ENCODE results near the gene NOL11.
A peak's percentile ranks its signal among the peaks of the same experiment; 100 is the strongest.
"Not testable (repeated sequence)": the region's sequence is repeated elsewhere in the genome, so short reads cannot be mapped to it uniquely, and the experiment has no call there.

Gene NOL11

GRCh38 chr17:67712375-67712774 is 5.4 kb upstream of the NOL11 start:
- Histone ChIP-seq H3K36me3 (ENCODE audit: control insufficient read depth, insufficient read depth, low read length) (peaks cover 3% of the 10 kb centered on the region), H3K4me3 (ENCODE audit: low read depth, low read length) (no peak overlapping the region), H3K9ac (ENCODE audit: low read depth, low read length) (no peak overlapping the region), H3K9me3 (ENCODE audit: control insufficient read depth, insufficient read depth, low read length) (no peaks in the 10 kb centered on the region), H3K4me1 (ENCODE audit: control insufficient read depth, insufficient read depth, low read length) (peaks cover 1% of the 10 kb centered on the region), H3K27me3 (ENCODE audit: control insufficient read depth, insufficient read depth, low read length) (no peaks in the 10 kb centered on the region)

- Histone ChIP-seq H3K9me3 (ENCODE audit: control insufficient read depth, insufficient read depth, low read length) (no peaks in the 10 kb centered on the region), H3K4me1 (ENCODE audit: control insufficient read depth, insufficient read depth, low read length) (no peaks in the 10 kb centered on the region), H3K4me3 (ENCODE audit: low read depth, low read length) (no peak overlapping the region), H3K27me3 (ENCODE audit: control insufficient read depth, insufficient read depth, low read length) (no peaks in the 10 kb centered on the region), H3K36me3 (ENCODE audit: control insufficient read depth, insufficient read depth, low read length) (peaks cover 3% of the 10 kb centered on the region), H3K9ac (ENCODE audit: low read depth, low read length) (no peak overlapping the region)
Observed at GRCh38 chr17:67713169-67713568, 4.6 kb upstream of the NOL11 start.

DNA sequence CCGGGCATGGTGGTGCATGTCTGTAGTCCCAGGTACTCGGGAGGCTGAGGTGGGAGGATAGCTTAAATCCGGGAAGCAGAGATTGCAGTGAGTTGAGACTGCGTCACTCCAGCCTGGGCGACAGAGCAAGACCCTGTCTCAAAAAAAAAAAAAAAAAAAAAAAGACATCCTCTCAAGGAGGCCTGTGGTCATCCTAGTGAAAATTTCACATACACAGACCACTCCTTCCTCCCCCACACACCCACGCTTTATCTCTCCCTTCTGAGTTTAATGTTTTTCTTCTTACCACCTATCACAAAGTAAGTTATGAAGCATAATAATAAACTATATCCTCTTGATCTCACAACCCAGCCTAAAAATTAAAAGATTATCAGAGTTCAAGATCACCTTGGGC is 1.3 kb upstream of the NOL11 start:
- no peaks in the 10 kb centered on the region for H3K4me1 ChIP-seq (ENCODE audit: control insufficient read depth, insufficient read depth, low read length)

GRCh38 chr17:67717192-67717623 is 528 bp upstream of the NOL11 start:
- Histone ChIP-seq H3K9ac (ENCODE audit: low read depth, low read length) (peak overlapping the region; percentile 57), H3K36me3 (ENCODE audit: control insufficient read depth, insufficient read depth, low read length) (peaks cover 8% of the 10 kb centered on the region), H3K9me3 (ENCODE audit: control insufficient read depth, insufficient read depth, low read length) (no peaks in the 10 kb centered on the region), H3K4me1 (ENCODE audit: control insufficient read depth, insufficient read depth, low read length) (no peaks in the 10 kb centered on the region), H3K4me3 (ENCODE audit: low read depth, low read length) (peak overlapping the region; percentile 57), H3K27me3 (ENCODE audit: control insufficient read depth, insufficient read depth, low read length) (no peaks in the 10 kb centered on the region)

More for the DNA sequence above, 1.3 kb upstream of the NOL11 start:
- Histone ChIP-seq H3K27me3 (ENCODE audit: control insufficient read depth, insufficient read depth, low read length) (no peaks in the 10 kb centered on the region), H3K4me3 (ENCODE audit: low read depth, low read length) (no peak overlapping the region), H3K9me3 (ENCODE audit: control insufficient read depth, insufficient read depth, low read length) (no peaks in the 10 kb centered on the region), H3K9ac (ENCODE audit: low read depth, low read length) (no peak overlapping the region), H3K36me3 (ENCODE audit: control insufficient read depth, insufficient read depth, low read length) (peaks cover 2% of the 10 kb centered on the region)

DNA sequence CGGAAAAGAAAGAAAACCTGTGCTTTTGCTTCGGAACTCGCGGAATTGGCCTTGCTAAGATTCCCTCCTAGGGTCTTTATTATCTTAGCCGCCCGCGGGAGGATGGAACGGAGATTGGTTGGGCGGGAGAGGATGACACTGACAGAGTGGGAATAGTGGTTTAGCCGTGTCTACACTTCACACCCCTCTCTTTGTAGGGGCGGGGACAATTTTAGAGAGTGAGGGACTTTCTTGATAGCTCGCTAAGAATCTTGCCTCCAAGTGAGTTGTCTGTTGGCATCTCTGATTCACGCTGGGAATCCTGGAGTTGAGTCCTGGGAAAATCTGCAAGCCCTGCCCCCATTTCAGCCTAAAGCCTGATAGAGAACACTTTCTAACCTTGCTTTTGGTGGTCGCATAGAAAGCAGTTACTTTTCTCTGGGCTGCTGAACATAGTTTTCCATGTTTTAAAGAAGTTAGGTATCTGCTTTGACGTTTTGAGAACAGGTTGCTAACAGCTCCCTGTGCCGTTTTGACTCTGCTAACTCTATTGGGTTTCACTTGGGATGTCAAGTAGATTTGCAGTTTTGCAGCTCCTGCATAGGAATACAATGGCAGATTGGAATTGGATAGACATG is 697 bp downstream of the NOL11 start:
- Histone ChIP-seq H3K4me1 (ENCODE audit: control insufficient read depth, insufficient read depth, low read length) (no peaks in the 10 kb centered on the region), H3K9me3 (ENCODE audit: control insufficient read depth, insufficient read depth, low read length) (no peaks in the 10 kb centered on the region), H3K9ac (ENCODE audit: low read depth, low read length) (peak overlapping the region; percentile 99), H3K36me3 (ENCODE audit: control insufficient read depth, insufficient read depth, low read length) (peaks cover 14% of the 10 kb centered on the region), H3K4me3 (ENCODE audit: low read depth, low read length) (peak overlapping the region; percentile 92), H3K27me3 (ENCODE audit: control insufficient read depth, insufficient read depth, low read length) (no peaks in the 10 kb centered on the region)

GRCh38 chr17:67725373-67725791 is 7.6 kb downstream of the NOL11 start:
- Histone ChIP-seq H3K27me3 (ENCODE audit: control insufficient read depth, insufficient read depth, low read length) (no peaks in the 10 kb centered on the region), H3K4me1 (ENCODE audit: control insufficient read depth, insufficient read depth, low read length) (no peaks in the 10 kb centered on the region), H3K36me3 (ENCODE audit: control insufficient read depth, insufficient read depth, low read length) (peaks cover 49% of the 10 kb centered on the region), H3K4me3 (ENCODE audit: low read depth, low read length) (no peak overlapping the region), H3K9ac (ENCODE audit: low read depth, low read length) (no peak overlapping the region), H3K9me3 (ENCODE audit: control insufficient read depth, insufficient read depth, low read length) (no peaks in the 10 kb centered on the region)

GRCh38 chr17:67725807-67726206 is 8.1 kb downstream of the NOL11 start:
- Histone ChIP-seq H3K9me3 (ENCODE audit: control insufficient read depth, insufficient read depth, low read length) (no peaks in the 10 kb centered on the region), H3K36me3 (ENCODE audit: control insufficient read depth, insufficient read depth, low read length) (peaks cover 52% of the 10 kb centered on the region), H3K4me1 (ENCODE audit: control insufficient read depth, insufficient read depth, low read length) (no peaks in the 10 kb centered on the region), H3K4me3 (ENCODE audit: low read depth, low read length) (no peak overlapping the region), H3K27me3 (ENCODE audit: control insufficient read depth, insufficient read depth, low read length) (no peaks in the 10 kb centered on the region), H3K9ac (ENCODE audit: low read depth, low read length) (no peak overlapping the region)

DNA sequence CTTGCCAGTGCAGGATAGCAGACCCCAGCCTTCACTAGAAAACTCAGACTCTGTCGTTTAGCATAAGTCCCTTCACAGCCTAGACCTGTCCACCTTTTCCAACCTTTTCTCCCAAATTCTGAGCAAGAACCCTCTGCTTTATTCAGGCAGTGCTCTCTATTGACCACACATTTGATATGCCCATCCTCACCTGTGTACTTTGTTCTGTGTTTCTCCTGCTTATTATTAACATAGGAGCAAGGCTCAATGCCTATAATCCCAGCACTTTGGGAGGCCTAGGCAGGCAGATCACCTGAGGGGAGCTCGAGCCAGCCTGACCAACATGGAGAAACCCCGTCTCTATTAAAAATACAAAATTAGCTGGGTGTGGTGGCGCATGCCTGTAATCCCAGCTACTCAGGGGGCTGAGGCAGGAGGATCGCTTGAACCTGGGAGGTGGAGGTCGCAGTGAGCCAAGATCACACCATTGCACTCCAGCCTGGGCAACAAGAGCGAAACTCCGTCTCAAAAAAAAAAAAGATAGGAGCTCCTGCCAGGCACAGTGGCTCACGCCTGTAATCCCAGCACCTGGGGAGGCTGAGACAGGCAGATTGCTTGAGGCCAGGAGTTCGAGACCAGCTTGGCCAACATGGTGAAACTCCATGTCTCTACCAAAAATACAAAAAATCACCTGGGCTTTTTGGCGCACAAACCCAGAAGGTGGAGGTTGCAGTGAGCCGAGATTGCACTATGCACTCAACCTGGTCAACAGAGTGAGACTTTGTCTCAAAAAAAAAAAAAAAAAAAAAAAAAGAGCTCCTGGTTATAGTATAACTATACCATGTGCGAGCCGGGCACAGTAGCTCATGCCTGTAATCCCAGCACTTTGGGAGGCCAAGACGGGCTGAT is 9.7 kb downstream of the NOL11 start:
- H3K4me3 ChIP-seq (ENCODE audit: low read depth, low read length); H3K9ac ChIP-seq (ENCODE audit: low read depth, low read length); H3K4me1 ChIP-seq (ENCODE audit: control insufficient read depth, insufficient read depth, low read length); H3K27me3 ChIP-seq (ENCODE audit: control insufficient read depth, insufficient read depth, low read length); H3K9me3 ChIP-seq (ENCODE audit: control insufficient read depth, insufficient read depth, low read length): not testable (repeated sequence)
- H3K36me3 ChIP-seq (ENCODE audit: control insufficient read depth, insufficient read depth, low read length): peaks cover 43% of the 10 kb centered on the region

DNA sequence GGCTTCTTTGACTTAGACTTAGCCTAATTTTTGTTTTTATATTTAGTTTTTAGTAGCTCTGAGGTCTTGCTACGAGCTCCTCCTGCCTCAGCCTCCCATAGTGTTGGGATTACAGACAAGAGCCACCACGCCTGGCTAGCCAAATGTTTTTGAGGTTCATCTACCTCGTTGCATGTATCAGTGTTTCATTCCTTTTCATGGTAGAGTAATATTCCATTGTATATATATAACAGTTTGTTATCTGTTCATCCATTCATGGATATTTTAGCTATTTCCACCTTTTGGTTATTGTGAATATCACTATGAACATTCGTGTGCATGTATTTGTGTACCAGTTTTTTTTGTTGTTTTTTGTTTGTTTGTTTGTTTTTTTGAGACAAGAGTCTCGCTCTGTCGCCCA is 12.2 kb downstream of the NOL11 start:
- peaks cover 15% of the 10 kb centered on the region for H3K4me1 ChIP-seq (ENCODE audit: control insufficient read depth, insufficient read depth, low read length)
- H3K4me3 ChIP-seq (ENCODE audit: low read depth, low read length): no peak overlapping the region
- H3K27me3 ChIP-seq (ENCODE audit: control insufficient read depth, insufficient read depth, low read length): no peaks in the 10 kb centered on the region
- H3K36me3 ChIP-seq (ENCODE audit: control insufficient read depth, insufficient read depth, low read length): peaks cover 34% of the 10 kb centered on the region
- no peak overlapping the region for H3K9ac ChIP-seq (ENCODE audit: low read depth, low read length)
- H3K9me3 ChIP-seq (ENCODE audit: control insufficient read depth, insufficient read depth, low read length): no peaks in the 10 kb centered on the region

GRCh38 chr17:67730731-67731130 is 13.0 kb downstream of the NOL11 start:
- Histone ChIP-seq H3K9me3 (ENCODE audit: control insufficient read depth, insufficient read depth, low read length) (no peaks in the 10 kb centered on the region), H3K4me1 (ENCODE audit: control insufficient read depth, insufficient read depth, low read length) (peaks cover 15% of the 10 kb centered on the region), H3K36me3 (ENCODE audit: control insufficient read depth, insufficient read depth, low read length) (peaks cover 28% of the 10 kb centered on the region), H3K9ac (ENCODE audit: low read depth, low read length) (no peak overlapping the region), H3K27me3 (ENCODE audit: control insufficient read depth, insufficient read depth, low read length) (no peaks in the 10 kb centered on the region), H3K4me3 (ENCODE audit: low read depth, low read length) (no peak overlapping the region)

- H3K27me3 ChIP-seq (ENCODE audit: control insufficient read depth, insufficient read depth, low read length): no peaks in the 10 kb centered on the region
- peaks cover 15% of the 10 kb centered on the region for H3K4me1 ChIP-seq (ENCODE audit: control insufficient read depth, insufficient read depth, low read length)
- no peak overlapping the region for H3K9ac ChIP-seq (ENCODE audit: low read depth, low read length)
- H3K36me3 ChIP-seq (ENCODE audit: control insufficient read depth, insufficient read depth, low read length): peaks cover 27% of the 10 kb centered on the region
- no peak overlapping the region for H3K4me3 ChIP-seq (ENCODE audit: low read depth, low read length)
- no peaks in the 10 kb centered on the region for H3K9me3 ChIP-seq (ENCODE audit: control insufficient read depth, insufficient read depth, low read length)
Observed at GRCh38 chr17:67733449-67733848, 15.7 kb downstream of the NOL11 start.

DNA sequence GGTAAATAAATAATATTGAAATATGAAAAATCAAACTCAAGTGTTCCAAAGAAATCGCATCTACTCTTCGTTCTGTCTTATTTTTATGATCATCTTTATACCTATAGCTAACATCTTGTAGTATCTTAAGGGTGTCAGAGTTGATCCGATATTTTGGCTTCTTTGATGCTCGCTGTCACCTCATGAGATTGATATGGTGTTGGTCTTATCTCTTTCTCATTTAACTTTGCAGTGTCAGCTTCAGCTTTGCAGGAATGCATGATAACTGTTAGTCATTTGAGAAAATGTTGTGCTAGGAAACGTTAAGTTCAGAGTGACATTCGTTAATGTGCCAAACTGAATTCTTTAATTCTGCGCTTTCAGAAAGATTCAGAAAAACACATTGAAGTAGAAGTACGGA is 19.4 kb downstream of the NOL11 start:
- H3K9me3 ChIP-seq (ENCODE audit: control insufficient read depth, insufficient read depth, low read length): no peaks in the 10 kb centered on the region
- H3K27me3 ChIP-seq (ENCODE audit: control insufficient read depth, insufficient read depth, low read length): no peaks in the 10 kb centered on the region
- peaks cover 15% of the 10 kb centered on the region for H3K4me1 ChIP-seq (ENCODE audit: control insufficient read depth, insufficient read depth, low read length)
- no peak overlapping the region for H3K4me3 ChIP-seq (ENCODE audit: low read depth, low read length)
- H3K36me3 ChIP-seq (ENCODE audit: control insufficient read depth, insufficient read depth, low read length): peaks cover 28% of the 10 kb centered on the region
- no peak overlapping the region for H3K9ac ChIP-seq (ENCODE audit: low read depth, low read length)

Measured in iPS-15b (cell line).